ENCODE measurements around the gene FHAD1. TPM values are rescaled to one million over a fixed set of nuclear protein-coding genes. Genes with fewer than 3 reads are reported as not detected.

FHAD1 gene
- total and polyA plus RNA-seq, 2 experiments from 2014 or later = 0.24 to 0.74 TPM

DNA sequence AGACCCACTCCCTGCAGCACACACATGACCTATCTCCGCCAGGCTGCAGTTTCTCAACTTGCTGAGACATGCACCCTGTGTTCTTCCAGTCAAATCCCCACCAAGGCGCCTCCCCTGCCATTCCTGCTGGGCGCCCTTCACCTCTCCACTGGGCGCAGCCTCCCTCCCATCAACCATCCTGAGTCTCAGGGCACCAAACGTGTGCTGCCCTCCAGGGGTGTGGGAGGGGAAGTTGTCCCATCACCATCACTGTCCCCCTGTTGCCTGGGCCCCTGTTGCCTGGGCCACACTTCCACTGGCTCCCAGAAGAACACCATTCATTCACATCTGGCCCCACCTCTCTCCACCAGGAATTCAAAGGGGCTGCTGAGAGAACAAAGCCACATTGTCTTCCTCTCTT, 117.7 kb downstream of the FHAD1 start:
- Histone ChIP-seq H3K9me3 (ENCODE audit: low read depth) (no peaks in the 10 kb centered on the region), H3K4me1 (ENCODE audit: low read depth) (no peaks in the 10 kb centered on the region), H3K4me3 (no peak overlapping the region), H3K27ac (no peak overlapping the region), H3K27me3 (no peaks in the 10 kb centered on the region), H3K36me3 (no peaks in the 10 kb centered on the region)
- TF ChIP-seq, protein P1, sequence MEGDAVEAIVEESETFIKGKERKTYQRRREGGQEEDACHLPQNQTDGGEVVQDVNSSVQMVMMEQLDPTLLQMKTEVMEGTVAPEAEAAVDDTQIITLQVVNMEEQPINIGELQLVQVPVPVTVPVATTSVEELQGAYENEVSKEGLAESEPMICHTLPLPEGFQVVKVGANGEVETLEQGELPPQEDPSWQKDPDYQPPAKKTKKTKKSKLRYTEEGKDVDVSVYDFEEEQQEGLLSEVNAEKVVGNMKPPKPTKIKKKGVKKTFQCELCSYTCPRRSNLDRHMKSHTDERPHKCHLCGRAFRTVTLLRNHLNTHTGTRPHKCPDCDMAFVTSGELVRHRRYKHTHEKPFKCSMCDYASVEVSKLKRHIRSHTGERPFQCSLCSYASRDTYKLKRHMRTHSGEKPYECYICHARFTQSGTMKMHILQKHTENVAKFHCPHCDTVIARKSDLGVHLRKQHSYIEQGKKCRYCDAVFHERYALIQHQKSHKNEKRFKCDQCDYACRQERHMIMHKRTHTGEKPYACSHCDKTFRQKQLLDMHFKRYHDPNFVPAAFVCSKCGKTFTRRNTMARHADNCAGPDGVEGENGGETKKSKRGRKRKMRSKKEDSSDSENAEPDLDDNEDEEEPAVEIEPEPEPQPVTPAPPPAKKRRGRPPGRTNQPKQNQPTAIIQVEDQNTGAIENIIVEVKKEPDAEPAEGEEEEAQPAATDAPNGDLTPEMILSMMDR (IDR thresholded peaks at IDR 0.05; ENCODE audit: low read depth, low read length) = no peak
- DNase-seq (ENCODE audit: low read depth in 1 of 2, low spot score in 1 of 2) = no peak

DNA sequence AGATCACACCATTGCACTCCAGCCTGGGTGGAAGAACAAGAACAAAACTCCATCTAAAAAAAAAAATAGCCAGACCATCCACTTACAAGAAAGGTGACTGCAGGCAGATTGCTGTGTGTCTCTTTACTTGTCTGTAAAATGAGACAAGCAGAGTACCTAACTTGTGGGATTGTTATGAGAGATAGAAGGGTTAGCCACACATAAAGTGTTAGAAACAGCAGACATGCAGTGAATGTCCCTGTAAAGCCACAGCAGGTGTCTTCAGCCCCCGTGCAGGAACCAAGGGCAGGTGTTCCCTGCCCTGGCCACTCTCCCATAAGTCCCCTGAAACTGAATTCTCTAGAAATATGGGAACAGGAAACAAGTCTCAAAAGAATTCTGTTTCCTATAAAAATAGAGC, 121.9 kb downstream of the FHAD1 start:
- no peak overlapping the region for H3K27ac ChIP-seq
- no peaks in the 10 kb centered on the region for H3K4me1 ChIP-seq (ENCODE audit: low read depth)
- no peaks in the 10 kb centered on the region for H3K27me3 ChIP-seq
- H3K36me3 ChIP-seq = no peaks in the 10 kb centered on the region
- DNase-seq (ENCODE audit: low read depth in 1 of 2, low spot score in 1 of 2) = no peak
- TF ChIP-seq, protein P1 (IDR thresholded peaks at IDR 0.05; ENCODE audit: low read depth, low read length) = no peak
- no peaks in the 10 kb centered on the region for H3K9me3 ChIP-seq (ENCODE audit: low read depth)
- no peak overlapping the region for H3K4me3 ChIP-seq

DNA sequence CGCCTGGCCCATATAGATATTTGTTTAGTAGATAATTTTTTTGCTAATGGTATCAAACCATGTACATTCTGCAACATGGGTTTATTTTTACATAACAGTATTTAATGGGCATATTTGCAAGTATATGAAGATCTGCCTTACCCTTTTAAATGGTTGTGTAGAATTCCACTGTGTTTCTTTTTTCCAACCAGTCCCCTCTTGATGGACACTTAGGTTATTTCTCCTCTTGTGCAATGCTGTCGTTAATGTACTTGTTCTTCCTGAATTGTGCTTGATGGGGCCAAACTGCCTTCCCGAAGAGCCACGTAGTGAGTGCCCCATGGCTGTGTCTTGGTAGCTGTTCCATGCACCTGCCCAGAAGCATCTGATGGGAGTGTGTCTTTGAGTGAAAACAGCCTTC, 123.2 kb downstream of the FHAD1 start:
- Histone ChIP-seq H3K4me1 (ENCODE audit: low read depth) (no peaks in the 10 kb centered on the region), H3K27me3 (no peaks in the 10 kb centered on the region), H3K4me3 (no peak overlapping the region), H3K27ac (no peak overlapping the region), H3K36me3 (no peaks in the 10 kb centered on the region), H3K9me3 (ENCODE audit: low read depth) (no peaks in the 10 kb centered on the region)
- TF ChIP-seq, protein P1 (IDR thresholded peaks at IDR 0.05; ENCODE audit: low read depth, low read length) = no peak
- DNase-seq (ENCODE audit: low read depth in 1 of 2, low spot score in 1 of 2) = no peak

DNA sequence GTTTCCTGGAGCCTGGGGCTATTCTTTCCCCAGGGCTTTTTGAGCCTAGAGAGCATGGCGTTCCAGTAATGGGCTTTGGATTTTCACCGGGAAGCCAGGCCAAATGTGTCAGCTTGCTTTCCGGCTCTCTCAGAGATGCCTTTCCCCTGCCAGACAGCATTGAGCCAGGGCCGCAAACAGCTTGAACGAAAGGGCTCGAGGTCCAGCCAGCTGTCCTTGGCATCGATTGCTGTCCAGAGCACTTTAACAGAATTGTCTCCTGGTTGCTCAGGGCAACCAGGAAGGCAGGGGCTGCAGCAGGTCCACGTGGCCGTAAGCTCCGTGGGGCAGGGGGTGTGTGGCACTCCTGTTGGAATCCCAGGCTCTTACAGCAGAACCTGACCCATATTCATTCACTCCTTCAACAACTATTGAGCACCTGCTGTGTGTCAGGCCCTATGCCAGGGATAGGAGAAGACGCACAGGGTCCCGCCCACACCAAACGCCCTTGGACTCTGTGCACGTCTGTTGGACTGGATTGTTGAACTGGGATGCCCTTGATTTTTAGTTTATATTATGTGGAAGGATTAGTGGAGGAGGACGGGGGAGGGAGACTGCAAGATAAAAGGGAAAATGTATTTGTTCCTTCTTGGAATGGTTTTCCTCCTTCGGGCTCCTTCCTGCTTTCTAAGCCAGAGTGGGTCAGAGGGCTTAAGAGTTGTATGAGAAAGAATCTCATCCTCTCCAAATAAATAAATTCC, 123.9 kb downstream of the FHAD1 start:
- TF ChIP-seq, protein P1 (IDR thresholded peaks at IDR 0.05; ENCODE audit: low read depth, low read length) = no peak
- DNase-seq (ENCODE audit: low read depth in 1 of 2, low spot score in 1 of 2) = peak in 1 of 2 donors; percentile 30
- H3K4me1 ChIP-seq (ENCODE audit: low read depth) = no peaks in the 10 kb centered on the region
- no peak overlapping the region for H3K27ac ChIP-seq
- no peaks in the 10 kb centered on the region for H3K27me3 ChIP-seq
- no peak overlapping the region for H3K4me3 ChIP-seq
- no peaks in the 10 kb centered on the region for H3K9me3 ChIP-seq (ENCODE audit: low read depth)
- H3K36me3 ChIP-seq = no peaks in the 10 kb centered on the region

DNA sequence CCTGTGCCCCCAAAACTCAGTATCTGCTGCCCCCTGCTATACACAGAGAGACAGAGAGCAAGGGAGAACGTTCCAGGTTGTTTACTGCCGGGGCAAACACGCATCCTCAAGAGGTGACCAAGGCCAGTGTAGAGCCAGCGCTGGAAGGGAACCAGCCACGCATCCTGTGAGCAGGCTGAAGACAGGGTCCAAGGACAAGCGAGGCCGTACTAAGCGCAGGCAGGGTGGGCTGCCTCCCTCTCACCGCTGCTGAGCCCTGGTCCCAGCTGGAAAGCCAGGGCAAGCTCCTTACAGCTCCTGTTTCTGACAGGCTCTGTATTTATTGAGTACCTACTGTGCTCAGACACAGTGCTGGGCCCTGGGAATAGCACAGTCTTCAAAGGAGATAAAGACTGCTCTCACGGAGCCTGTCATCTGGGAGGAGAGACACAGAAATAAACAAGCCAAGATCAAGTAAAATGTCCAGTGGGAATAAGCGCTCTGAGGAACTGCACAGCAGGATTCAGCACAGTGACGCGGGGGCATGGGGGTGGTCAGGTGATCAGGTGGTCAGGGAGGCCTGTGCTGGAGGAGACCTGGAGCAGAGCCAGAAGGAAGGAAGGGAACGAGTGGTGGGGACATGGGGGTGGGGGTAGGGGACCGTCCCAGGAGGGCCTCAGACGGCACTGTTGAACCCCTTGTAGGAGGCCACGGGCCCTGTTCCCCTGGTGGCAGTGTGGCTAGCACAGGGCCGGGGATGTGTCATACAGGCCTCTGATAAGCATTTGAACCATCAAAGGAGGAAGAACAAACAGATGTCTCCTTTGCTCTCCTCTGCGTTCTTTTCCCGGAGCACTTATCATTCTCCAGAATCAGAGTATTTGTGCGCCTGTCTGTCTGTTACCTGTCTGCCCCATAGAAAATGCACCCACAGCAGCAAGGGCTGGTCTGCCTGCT, 124.9 kb downstream of the FHAD1 start:
- Histone ChIP-seq H3K4me3 (no peak overlapping the region), H3K36me3 (no peaks in the 10 kb centered on the region), H3K9me3 (ENCODE audit: low read depth) (no peaks in the 10 kb centered on the region), H3K4me1 (ENCODE audit: low read depth) (peaks cover under 1% of the 10 kb centered on the region), H3K27ac (no peak overlapping the region), H3K27me3 (no peaks in the 10 kb centered on the region)
- TF ChIP-seq, protein P1 (IDR thresholded peaks at IDR 0.05; ENCODE audit: low read depth, low read length) = no peak
- DNase-seq (ENCODE audit: low read depth in 1 of 2, low spot score in 1 of 2) = no peak

All from cardiac muscle cell (in vitro differentiated cells and primary cell).